Stimulated activated CD4-positive, alpha-beta T cell treated with anti-CD3 and anti-CD28 coated beads, Interleukin-15, amount 100 ng/mL, for 48 hours (primary cell): Measurements from ENCODE around the gene KNDC1.
"Not testable (repeated sequence)": the region's sequence is repeated elsewhere in the genome, so short reads cannot be mapped to it uniquely, and the experiment has no call there.

ENCODE experiments used
- DNase-seq, 2 donors: peaks; one replicate each; pipeline ENCODE4 v3.0.0-alpha.2; 2020; ENCODE audit warnings: low read depth in 2 of 2

Gene KNDC1

GRCh38 chr10:133161486-133162109, 1.6 kb downstream of the KNDC1 start:
- no peak for DNase-seq

GRCh38 chr10:133162178-133162909, 2.3 kb downstream of the KNDC1 start:
- no peak for DNase-seq

GRCh38 chr10:133162910-133163856, 3.2 kb downstream of the KNDC1 start:
- no peak for DNase-seq

DNA sequence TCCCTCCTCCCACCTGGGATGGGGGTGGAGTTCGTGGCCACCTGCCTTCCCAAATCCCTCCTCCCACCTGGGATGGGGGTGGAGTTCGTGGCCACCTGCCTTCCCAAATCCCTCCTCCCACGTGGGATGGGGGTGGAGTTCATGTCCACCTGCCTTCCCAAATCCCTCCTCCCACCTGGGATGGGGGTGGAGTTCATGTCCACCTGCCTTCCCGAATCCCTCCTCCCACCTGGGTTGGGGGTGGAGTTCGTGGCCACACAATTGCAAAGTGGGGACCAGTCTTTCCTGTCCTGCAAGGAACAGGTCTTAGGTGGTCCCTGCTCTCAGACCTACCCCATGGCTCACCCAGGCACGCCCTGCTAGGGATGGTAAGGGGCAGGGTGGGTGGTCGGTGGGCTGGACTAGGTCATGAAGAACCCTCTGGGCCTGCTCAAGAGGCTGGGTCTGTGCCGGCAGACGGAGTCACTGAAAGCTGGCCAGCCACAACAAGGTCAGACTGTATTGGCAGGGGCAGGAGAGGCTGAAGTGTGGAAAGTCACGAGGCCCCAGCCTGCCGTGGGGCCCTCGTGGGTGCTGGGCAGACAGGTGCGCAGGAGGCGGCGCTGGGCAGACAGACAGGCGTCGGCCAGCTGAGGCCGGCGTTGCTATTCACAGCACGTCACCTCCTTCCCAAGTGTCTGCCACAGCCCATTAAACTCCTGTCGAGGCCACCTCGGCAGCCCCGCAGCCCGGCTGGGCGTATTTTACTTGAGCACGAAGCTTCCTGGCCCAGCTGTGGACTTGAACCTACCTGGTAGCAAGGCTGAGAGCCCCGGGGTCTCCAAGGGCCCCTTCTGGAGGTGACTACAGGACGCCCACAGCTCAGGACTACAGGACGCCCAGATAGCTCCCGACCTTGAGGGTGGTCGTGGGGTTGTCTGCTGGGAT, 4.1 kb downstream of the KNDC1 start:
- DNase-seq: no peak

DNA sequence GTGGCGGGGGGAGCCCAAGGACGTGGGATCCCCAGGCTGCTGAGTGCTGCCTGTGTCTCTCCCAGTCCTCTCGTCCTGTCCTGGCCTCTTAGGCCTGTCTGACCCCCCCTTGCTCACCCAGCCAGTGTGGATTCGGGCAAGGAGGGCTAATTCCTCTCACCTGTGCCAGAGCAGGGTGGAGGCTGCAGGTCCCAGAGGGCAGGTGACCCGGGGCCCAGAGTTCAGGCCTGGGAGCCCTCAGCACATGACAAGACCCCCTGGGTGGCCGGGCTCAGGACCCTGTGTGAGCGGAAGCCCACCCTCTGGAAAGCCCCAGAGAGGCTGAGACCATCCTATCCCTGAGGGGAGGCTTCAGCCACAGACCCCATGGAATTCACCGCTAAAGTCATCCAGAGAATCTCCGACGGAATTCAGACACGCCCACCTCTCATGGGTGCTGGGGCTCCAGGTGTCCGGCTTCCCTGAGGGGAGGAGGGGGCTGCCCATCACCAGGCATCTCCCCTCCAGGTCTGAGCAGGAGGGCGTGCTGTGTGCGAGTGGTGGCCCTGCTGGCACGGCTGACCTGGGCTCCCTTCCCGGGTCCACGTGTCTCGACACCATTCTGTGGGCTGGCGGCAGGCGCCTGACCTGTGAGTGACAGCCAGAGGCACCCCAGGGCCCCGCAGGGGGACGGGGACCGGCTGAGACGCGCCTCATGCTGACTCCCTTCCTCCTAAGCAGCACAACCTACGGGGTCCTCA, 5.0 kb downstream of the KNDC1 start:
- no peak for DNase-seq

- no peak for DNase-seq
These were observed 5.8 kb downstream of the KNDC1 start for GRCh38 chr10:133165556-133166503.

DNA sequence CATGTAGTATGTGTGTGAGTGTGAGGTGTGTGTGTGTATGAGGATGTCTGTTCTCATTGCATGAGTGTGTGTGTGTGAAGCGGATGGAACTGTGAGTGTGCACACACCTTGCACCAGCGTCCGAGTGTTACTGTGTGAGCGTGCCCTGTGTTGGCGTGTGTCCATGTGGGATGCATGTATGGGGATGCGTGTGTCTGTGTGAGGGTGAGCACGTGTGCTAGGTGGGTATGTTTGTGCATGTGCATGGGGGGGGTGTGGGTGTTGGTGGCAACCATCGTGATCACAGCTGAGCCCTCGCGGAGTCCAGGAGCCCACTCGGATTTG, 6.4 kb downstream of the KNDC1 start:
- no peak for DNase-seq

DNA sequence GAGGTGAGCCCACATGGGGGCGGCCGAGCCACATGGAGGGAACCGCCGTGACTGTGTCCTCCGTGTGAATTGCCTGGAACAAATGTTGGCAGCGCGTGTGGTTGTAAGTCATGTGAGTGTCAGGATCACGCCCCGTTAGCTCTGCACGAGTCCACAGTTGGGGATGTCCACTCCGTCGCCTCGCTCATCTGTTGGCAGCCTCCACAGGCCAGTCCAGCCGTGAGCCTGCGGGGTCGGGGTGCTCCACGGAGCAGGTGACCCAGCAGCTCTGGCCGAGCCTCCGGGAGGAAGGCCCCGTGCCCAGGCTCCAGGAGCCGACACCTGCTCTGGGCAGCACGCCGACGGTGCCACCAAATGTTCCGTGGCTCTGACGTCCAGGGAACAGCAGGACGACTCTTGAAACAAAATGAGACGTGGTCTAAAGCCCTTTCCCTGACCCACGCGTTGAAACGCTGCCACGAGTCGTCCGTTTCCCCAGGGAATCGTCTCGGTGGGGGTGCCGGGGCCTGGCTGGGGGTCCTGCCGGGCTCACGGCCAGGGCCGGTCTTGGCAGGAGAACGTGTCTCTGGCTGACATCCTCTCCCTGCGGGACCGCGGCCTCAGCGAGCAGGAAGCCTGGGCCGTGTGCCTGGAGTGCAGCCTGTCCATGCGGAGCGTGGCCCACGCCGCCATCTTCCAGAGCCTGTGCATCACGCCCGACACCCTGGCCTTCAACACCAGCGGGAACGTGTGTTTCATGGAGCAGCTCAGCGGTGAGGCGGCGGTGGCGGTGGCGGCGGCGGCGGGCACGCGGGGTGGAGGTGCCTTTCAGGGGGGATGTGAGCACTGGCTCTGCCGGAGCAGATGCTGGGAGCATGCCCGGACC, 7.0 kb downstream of the KNDC1 start:
- DNase-seq: no peak

- no peak for DNase-seq
These were observed 7.9 kb downstream of the KNDC1 start for GRCh38 chr10:133167693-133168616.

DNA sequence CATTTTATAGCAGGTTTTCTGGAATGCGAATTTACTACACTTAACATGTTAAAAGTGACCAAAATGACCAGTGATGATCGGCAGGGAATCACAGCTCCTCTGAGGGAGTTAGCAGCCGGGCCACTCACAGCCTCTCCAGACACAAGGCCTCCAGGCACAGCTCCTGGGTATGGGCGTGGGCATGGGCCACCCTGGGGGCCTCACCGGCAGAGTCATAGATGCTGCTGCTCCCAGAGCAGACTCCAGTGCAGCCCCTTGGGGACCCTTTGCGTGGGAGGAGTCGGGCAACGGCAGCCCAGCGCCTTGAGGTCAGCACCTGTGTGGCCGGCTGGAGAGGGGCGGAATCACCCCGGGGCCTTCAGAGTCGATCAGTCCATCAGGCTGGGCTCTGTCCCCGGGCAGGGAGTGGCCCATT, 8.6 kb downstream of the KNDC1 start:
- DNase-seq: no peak

GRCh38 chr10:133169173-133169947, 9.3 kb downstream of the KNDC1 start:
- no peak for DNase-seq

GRCh38 chr10:133170092-133170491, 10.1 kb downstream of the KNDC1 start:
- no peak for DNase-seq

GRCh38 chr10:133173860-133174640, 14.0 kb downstream of the KNDC1 start:
- DNase-seq: no peak

DNA sequence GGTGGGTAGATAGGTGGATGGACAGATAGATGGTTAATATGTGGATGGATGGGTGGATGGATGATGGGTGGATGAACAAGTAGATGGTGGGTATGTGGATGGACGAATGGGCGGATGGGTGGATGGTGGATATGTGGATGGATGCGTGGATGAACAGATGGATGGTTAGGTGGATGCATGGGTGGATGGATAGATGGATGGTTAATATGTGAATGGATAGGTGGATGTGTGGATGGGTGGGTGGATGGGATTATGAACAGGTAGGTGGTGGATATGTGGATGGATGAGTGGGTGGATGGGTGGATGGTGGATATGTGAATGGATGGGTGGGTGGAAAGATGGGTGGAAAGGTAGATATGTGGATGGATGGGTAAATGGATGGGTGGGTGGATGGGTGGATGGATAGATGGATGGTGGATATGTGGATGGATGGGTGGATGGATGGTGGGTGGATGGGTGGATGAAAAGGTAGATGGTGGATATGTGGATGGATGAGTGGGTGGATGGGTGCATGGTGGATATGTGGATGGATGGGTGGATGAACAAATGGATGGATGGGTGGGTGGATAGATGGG, 14.8 kb downstream of the KNDC1 start:
- no peak for DNase-seq

DNA sequence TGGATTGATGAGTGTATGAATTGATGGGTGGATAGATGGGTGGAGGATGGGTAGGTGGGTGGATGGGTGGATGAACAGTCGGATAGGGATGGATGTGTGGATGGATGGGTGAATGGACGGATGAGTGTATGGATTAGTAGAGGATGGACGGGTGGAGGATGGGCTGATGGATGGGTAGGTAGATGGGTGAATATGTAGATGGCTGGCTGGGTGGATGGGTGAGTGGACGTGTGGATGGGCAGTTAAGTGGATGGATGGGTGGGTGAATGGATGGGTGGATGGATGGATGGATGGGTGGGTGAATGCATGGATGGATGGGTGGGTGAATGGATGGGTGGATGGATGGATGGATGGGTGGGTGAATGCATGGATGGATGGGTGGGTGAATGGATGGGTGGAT, 15.6 kb downstream of the KNDC1 start:
- DNase-seq: not testable (repeated sequence)

DNA sequence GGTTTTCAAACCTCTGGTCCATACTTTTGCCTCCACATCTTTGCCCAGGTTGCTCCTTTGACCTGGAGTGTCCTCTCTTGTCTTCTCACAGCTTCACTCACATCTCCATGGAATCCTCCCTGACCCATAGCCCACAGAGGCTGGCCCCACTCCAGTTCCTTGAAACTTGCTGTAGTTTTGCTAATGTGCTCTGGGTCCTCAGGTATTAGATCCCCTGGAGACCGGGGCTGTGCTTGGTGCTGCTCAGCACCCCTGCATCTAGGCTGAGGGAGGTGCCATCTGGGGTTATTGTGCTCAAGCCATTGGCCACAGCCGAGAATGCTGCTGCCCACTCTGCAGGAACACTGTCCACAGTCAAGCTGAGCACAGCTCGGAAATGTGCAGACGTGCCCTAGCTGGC, 16.5 kb downstream of the KNDC1 start:
- no peak for DNase-seq
